Pancreas (tissue), 10 donors: ENCODE measurements around the gene MTX3. TPM values are rescaled to one million over a fixed set of nuclear protein-coding genes. Genes with fewer than 3 reads are reported as not detected.

Experiments
- ATAC-seq, 4 donors: fragments of 200-7000 bp; cut with Tn5 transposase; one replicate each; pipeline versions ENCODE4 v1.8.0 to v1.9.1; 2020; ENCODE audit warnings: mild to moderate bottlenecking in 4 of 4, moderate library complexity in 4 of 4
- DNase-seq, 6 donors: peaks; one replicate each; pipeline ENCODE4 v3.0.0-alpha.2; 2020
- FAIRE-seq: peaks from 2 replicates; lab custom pipeline; 2012; peaks lifted over from hg19 to GRCh38; lab: Jason Lieb, UNC
- H3K27ac ChIP-seq, 4 donors: fragments of 200-600 bp; sonication (generic); 1 replicate in 3 of 4; 2 replicates in 1 of 4; pipeline versions ENCODE4 v1.5.0 to v1.8.0; 2020
- H3K27me3 ChIP-seq, 4 donors: fragments of 200-600 bp; one replicate each; pipeline ENCODE4 v1.8.0; 2021
- H3K36me3 ChIP-seq, 3 donors: fragments of 200-600 bp; sonication (generic) in 1 of 3; one replicate each; pipeline versions ENCODE4 v1.5.0 to v1.8.0; 2020 to 2021
- H3K4me1 ChIP-seq, 3 donors: fragments of 200-600 bp; one replicate each; pipeline ENCODE4 v1.8.0; 2021
- H3K4me3 ChIP-seq, 4 donors: fragments of 200-600 bp; sonication (generic) in 2 of 4; one replicate each; pipeline versions ENCODE4 v1.5.0 to v1.8.0; 2020 to 2021
- H3K9me3 ChIP-seq, 4 donors: fragments of 200-600 bp; one replicate each; pipeline ENCODE4 v1.8.0; 2021
- WGBS, 2 donors: extraction: QIAGEN DNeasy Blood & Tissue Kit; methylation state at CpG; one replicate each; pipeline ENCODE4 v1.1.7; 2013; 5-methylcytosine and 5-hydroxymethylcytosine counted together
- intact Hi-C, 3 donors: fragments of 100-400 bp; cut with DNase I; formaldehyde crosslinking; loops; one replicate each; pipeline versions ENCODE4 v1.11.1 to v1.14.2; 2022
- polyA plus RNA-seq, 2 donors: library from polyadenylated mRNA; stranded (reverse); fragments of 200-250 nt; gene quantifications; one replicate each; pipeline ENCODE4 v1.2.3, GENCODE V29; 2013
- total RNA-seq, 6 donors: library from RNA; stranded (reverse); fragmentation: NEBNext Ultra II Directional in 4 of 6; extraction: Animal tissue kit (Norgen Biotek cat#: 25700) in 4 of 6; gene quantifications; one replicate each; pipeline versions ENCODE4 v1.2.1 to v1.2.4, GENCODE V29; 2021 to 2023
- TF ChIP-seq, protein P1 (sequence below), 4 donors: fragments of 200-600 bp; sonication (generic) in 3 of 4; IDR thresholded peaks; one replicate each; pipeline versions ENCODE4 v1.5.0 to v1.8.0; 2021; ENCODE audit warnings: antibody characterized with exemption in 4 of 4
- donor health status: healthy with polysubstance abuse.
- donor health status: DM: no; HTN: no; CAD: no; lungs with moderate emphysema.
- donor health status: DM: no; HTN: no; CAD: no.
- donor health status: control.
- donor health status: control.
- donor health status: Bipolar disorder and iron deficiency.
- donor health status: DM: yes; HTN: yes; CAD: no.
- donor health status: DM: no; HTN: no; CAD: no.
- donor health status: DM: no; HTN: no; CAD: no.
- donor health status: DM: yes; HTN: yes; CAD: no.

Gene MTX3
- total and polyA plus RNA-seq, 8 donors: 2.8 to 8.9 (median 6.3) TPM

DNA sequence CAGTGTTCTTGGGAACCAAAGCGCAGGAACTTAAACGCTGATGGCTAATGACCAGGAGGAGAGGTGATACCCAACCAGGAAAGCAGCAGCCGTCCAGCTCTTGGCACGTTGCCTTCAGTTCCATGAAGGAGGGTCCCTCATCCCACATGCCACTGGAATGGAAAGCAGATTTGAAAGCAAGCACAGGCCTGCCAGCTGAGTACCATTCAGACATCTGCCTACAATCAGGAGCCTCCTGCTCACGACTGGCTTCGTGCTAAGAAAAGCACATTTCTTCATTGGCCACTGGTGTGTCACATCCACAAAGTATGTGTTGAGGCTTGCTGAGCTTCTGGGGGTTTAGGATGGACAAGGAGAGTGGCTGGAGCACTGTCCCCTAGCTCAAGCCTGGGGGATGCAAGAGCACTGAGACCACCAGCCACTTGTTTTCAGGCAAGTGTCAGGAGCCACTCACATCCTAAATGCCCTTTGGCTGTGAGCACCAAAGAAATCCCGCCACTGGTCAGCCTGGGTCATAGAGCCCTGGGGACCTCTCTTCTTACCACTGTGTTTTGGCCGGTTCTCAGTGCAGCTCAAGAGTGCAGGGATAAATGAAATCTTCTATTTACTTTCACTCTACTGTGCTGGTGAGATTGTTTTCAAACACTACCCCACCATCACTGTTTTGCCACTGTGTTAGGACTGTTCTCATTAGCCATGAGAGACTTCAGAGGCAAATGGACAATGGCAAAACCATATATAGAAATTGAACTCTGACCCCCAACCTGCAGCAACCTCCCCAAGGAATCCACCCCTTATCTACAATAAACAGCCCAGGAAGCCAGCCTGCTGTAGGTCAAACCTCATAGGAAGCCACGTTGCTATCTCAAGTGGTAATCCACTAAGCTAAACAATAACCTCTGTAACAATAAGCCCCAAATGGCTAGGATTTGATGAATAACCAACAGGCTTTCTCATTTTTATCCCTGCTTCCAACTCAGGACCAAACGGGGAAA, 58.3 kb downstream of the MTX3 start:
- no peaks in the 10 kb centered on the region for H3K9me3 ChIP-seq
- WGBS, 2 donors: 78 to 84% methylated on average over 10 of the region's 10 CpGs
- TF ChIP-seq, protein P1, sequence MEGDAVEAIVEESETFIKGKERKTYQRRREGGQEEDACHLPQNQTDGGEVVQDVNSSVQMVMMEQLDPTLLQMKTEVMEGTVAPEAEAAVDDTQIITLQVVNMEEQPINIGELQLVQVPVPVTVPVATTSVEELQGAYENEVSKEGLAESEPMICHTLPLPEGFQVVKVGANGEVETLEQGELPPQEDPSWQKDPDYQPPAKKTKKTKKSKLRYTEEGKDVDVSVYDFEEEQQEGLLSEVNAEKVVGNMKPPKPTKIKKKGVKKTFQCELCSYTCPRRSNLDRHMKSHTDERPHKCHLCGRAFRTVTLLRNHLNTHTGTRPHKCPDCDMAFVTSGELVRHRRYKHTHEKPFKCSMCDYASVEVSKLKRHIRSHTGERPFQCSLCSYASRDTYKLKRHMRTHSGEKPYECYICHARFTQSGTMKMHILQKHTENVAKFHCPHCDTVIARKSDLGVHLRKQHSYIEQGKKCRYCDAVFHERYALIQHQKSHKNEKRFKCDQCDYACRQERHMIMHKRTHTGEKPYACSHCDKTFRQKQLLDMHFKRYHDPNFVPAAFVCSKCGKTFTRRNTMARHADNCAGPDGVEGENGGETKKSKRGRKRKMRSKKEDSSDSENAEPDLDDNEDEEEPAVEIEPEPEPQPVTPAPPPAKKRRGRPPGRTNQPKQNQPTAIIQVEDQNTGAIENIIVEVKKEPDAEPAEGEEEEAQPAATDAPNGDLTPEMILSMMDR (IDR thresholded peaks at IDR 0.05): no peak
- no peak for DNase-seq
- no peaks in the 10 kb centered on the region for H3K36me3 ChIP-seq
- no peak overlapping the region for H3K4me3 ChIP-seq
- H3K4me1 ChIP-seq: peaks cover 0 to 4% (median 4%) of the 10 kb centered on the region in 3 donors
- intact Hi-C loops: no loop called here
- no peak for FAIRE-seq
- no peaks in the 10 kb centered on the region for H3K27me3 ChIP-seq
- no peak overlapping the region for H3K27ac ChIP-seq
- ATAC-seq: no peak

DNA sequence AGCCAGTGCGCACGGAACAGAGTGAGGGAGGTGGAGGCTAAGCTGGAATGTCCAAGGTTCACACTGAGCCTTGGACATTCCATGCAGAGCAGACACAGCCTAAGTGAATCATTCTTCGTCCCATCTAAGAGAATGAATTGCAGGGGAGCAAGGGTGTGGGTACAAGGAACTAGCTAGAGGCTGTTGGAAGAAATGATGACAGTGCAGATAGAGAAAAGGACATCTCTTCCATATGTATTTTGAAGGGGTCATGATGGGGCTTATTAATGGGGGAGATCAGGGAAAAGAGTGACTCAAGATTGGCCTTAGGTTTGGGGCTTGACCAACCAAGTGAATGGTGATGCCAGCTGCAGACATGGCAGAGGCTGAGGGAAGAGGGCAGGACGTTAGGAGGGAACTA, 59.2 kb downstream of the MTX3 start:
- H3K4me3 ChIP-seq: no peak overlapping the region
- no peaks in the 10 kb centered on the region for H3K27me3 ChIP-seq
- TF ChIP-seq, protein P1 (IDR thresholded peaks at IDR 0.05): no peak
- FAIRE-seq (no peak), ATAC-seq (no peak), DNase-seq (no peak)
- peaks cover 0 to 4% (median 4%) of the 10 kb centered on the region in 3 donors for H3K4me1 ChIP-seq
- H3K36me3 ChIP-seq: no peaks in the 10 kb centered on the region
- no peak overlapping the region for H3K27ac ChIP-seq
- 81 to 89% methylated on average over 4 of the region's 4 CpGs for WGBS, 2 donors
- no peaks in the 10 kb centered on the region for H3K9me3 ChIP-seq
- intact Hi-C loops: no loop called here

DNA sequence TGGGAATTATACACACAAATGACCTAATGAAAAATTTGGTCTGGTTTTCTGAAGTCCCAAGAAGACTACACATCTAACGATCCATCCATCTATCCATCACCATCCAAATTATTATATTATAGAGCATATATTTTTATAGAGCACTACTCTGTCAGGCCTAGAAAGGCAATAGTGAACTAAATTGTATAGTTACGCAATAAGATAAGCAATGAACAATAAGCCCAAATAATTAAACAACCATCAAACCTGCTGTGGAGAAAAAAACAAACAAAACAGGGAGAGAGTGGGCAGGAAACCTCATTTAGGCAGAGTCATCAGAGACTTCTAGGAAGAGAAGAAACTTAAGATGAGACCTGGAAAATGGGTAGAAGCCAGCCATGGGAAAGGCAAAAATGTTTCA, 59.7 kb downstream of the MTX3 start:
- FAIRE-seq (no peak), ATAC-seq (no peak), DNase-seq (no peak)
- Histone ChIP-seq H3K27ac (no peak overlapping the region), H3K27me3 (no peaks in the 10 kb centered on the region), H3K4me1 (peaks cover 0 to 4% (median 2%) of the 10 kb centered on the region in 3 donors), H3K36me3 (no peaks in the 10 kb centered on the region), H3K4me3 (no peak overlapping the region), H3K9me3 (no peaks in the 10 kb centered on the region)
- intact Hi-C loops: no loop called here
- WGBS, 2 donors: 92 to 94% methylated on average over 2 of the region's 2 CpGs
- TF ChIP-seq, protein P1 (IDR thresholded peaks at IDR 0.05): no peak

DNA sequence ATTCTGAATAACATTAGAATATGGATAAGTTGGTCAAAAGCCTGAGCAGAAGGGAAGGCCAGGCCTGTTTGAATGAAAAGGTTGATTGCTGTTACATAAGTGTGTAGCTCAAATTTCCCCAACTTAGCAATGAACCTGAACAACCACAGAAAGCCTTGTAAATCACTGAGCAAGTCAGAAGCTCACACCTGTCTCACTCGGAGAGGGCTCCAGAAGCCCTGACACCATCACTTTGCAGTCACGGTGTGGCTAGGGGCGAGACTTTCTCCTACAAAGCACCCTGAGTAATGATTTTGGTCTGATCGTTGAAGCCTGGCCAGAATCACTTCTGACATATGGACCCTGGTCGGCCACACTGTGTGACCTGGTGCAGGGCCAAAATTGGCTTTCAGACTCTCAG, 62.0 kb downstream of the MTX3 start:
- WGBS, 2 donors: 70 to 71% methylated on average over 5 of the region's 5 CpGs
- DNase-seq: no peak
- no peaks in the 10 kb centered on the region for H3K9me3 ChIP-seq
- H3K36me3 ChIP-seq: no peaks in the 10 kb centered on the region
- H3K4me1 ChIP-seq: no peaks in the 10 kb centered on the region
- H3K27ac ChIP-seq: no peak overlapping the region
- TF ChIP-seq, protein P1 (IDR thresholded peaks at IDR 0.05): no peak
- no peak for FAIRE-seq
- no peak for ATAC-seq
- H3K27me3 ChIP-seq: no peaks in the 10 kb centered on the region
- intact Hi-C loops: no loop called here
- no peak overlapping the region for H3K4me3 ChIP-seq

Other genes with a start within 250 kb of the MTX3 start
- gene THBS4, start 44.1 kb upstream of the MTX3 start, total RNA-seq: 10 to 100 TPM in 3 of 6 donors, 1 to 10 TPM in 3; 3.7 to 56.8 (median 7.9) TPM
- gene THBS4, start 44.1 kb upstream of the MTX3 start, polyA plus RNA-seq: 10 to 100 TPM in 1 of 2 donors, 1 to 10 TPM in 1; 6.1 to 30.4 TPM